ENCODE data around the gene IPO8. TPM values are rescaled to one million over a fixed set of nuclear protein-coding genes. Genes with fewer than 3 reads are reported as not detected.

IPO8 gene
- total RNA-seq, 1 donor from 2014 or later: 51.4 TPM

- TF ChIP-seq CTCF (IDR thresholded peaks at IDR 0.05): no peak
- Mint-ChIP-seq H3K4me1 (ENCODE audit: unreplicated experiment) (peaks cover 62% of the 10 kb centered on the region), H3K27me3 (ENCODE audit: unreplicated experiment) (no peaks in the 10 kb centered on the region), H3K9me3 (ENCODE audit: unreplicated experiment) (no peaks in the 10 kb centered on the region), H3K4me3 (ENCODE audit: unreplicated experiment) (no peak overlapping the region), H3K27ac (ENCODE audit: unreplicated experiment) (peak overlapping the region; percentile 87), H3K36me3 (ENCODE audit: unreplicated experiment) (peaks cover 2% of the 10 kb centered on the region)
- no peak for DNase-seq (ENCODE audit: extremely low spot score, unreplicated experiment)
Observed at GRCh38 chr12:30691122-30691879, 4.4 kb downstream of the IPO8 start.

- DNase-seq (ENCODE audit: extremely low spot score, unreplicated experiment): no peak
- peaks cover 38% of the 10 kb centered on the region for H3K4me1 Mint-ChIP-seq (ENCODE audit: unreplicated experiment)
- H3K36me3 Mint-ChIP-seq (ENCODE audit: unreplicated experiment): peaks cover 18% of the 10 kb centered on the region
- TF ChIP-seq CTCF (IDR thresholded peaks at IDR 0.05): no peak
- H3K27ac Mint-ChIP-seq (ENCODE audit: unreplicated experiment): no peak overlapping the region
- H3K27me3 Mint-ChIP-seq (ENCODE audit: unreplicated experiment): no peaks in the 10 kb centered on the region
- H3K4me3 Mint-ChIP-seq (ENCODE audit: unreplicated experiment): no peak overlapping the region
- no peaks in the 10 kb centered on the region for H3K9me3 Mint-ChIP-seq (ENCODE audit: unreplicated experiment)
Observed at GRCh38 chr12:30687265-30687986, 8.2 kb downstream of the IPO8 start.

GRCh38 chr12:30679241-30679640 lies 16.4 kb downstream of the IPO8 start:
- H3K27me3 Mint-ChIP-seq (ENCODE audit: unreplicated experiment): no peaks in the 10 kb centered on the region
- no peak for TF ChIP-seq CTCF (IDR thresholded peaks at IDR 0.05)
- H3K4me1 Mint-ChIP-seq (ENCODE audit: unreplicated experiment): no peaks in the 10 kb centered on the region
- H3K4me3 Mint-ChIP-seq (ENCODE audit: unreplicated experiment): no peak overlapping the region
- no peak overlapping the region for H3K27ac Mint-ChIP-seq (ENCODE audit: unreplicated experiment)
- H3K9me3 Mint-ChIP-seq (ENCODE audit: unreplicated experiment): no peaks in the 10 kb centered on the region
- DNase-seq (ENCODE audit: extremely low spot score, unreplicated experiment): no peak
- peaks cover 51% of the 10 kb centered on the region for H3K36me3 Mint-ChIP-seq (ENCODE audit: unreplicated experiment)

- Mint-ChIP-seq H3K36me3 (ENCODE audit: unreplicated experiment) (peaks cover 46% of the 10 kb centered on the region), H3K4me1 (ENCODE audit: unreplicated experiment) (no peaks in the 10 kb centered on the region), H3K27me3 (ENCODE audit: unreplicated experiment) (no peaks in the 10 kb centered on the region), H3K27ac (ENCODE audit: unreplicated experiment) (no peak overlapping the region), H3K9me3 (ENCODE audit: unreplicated experiment) (no peaks in the 10 kb centered on the region), H3K4me3 (ENCODE audit: unreplicated experiment) (no peak overlapping the region)
- no peak for TF ChIP-seq CTCF (IDR thresholded peaks at IDR 0.05)
- DNase-seq (ENCODE audit: extremely low spot score, unreplicated experiment): no peak
Observed at GRCh38 chr12:30678221-30678620, 17.4 kb downstream of the IPO8 start.

GRCh38 chr12:30661210-30661609 lies 34.5 kb downstream of the IPO8 start:
- no peak for TF ChIP-seq CTCF (IDR thresholded peaks at IDR 0.05)
- H3K9me3 Mint-ChIP-seq (ENCODE audit: unreplicated experiment): peaks cover 6% of the 10 kb centered on the region
- H3K27me3 Mint-ChIP-seq (ENCODE audit: unreplicated experiment): no peaks in the 10 kb centered on the region
- DNase-seq (ENCODE audit: extremely low spot score, unreplicated experiment): no peak
- peaks cover 3% of the 10 kb centered on the region for H3K4me1 Mint-ChIP-seq (ENCODE audit: unreplicated experiment)
- no peak overlapping the region for H3K27ac Mint-ChIP-seq (ENCODE audit: unreplicated experiment)
- peaks cover 42% of the 10 kb centered on the region for H3K36me3 Mint-ChIP-seq (ENCODE audit: unreplicated experiment)
- H3K4me3 Mint-ChIP-seq (ENCODE audit: unreplicated experiment): no peak overlapping the region

Measured in osteocyte (in vitro differentiated cells).